ENCODE measurements around the gene INHBB.

INHBB gene

GRCh38 chr2:120360307-120360855, 14.4 kb downstream of the INHBB start:
- DNase-seq: no peak

- DNase-seq: no peak
These were observed 17.0 kb downstream of the INHBB start for GRCh38 chr2:120362926-120363325.

- DNase-seq: no peak
These were observed 19.4 kb downstream of the INHBB start for GRCh38 chr2:120365236-120365793.

- no peak for DNase-seq
These were observed 20.8 kb downstream of the INHBB start for GRCh38 chr2:120366698-120367097.

GRCh38 chr2:120367221-120367620, 21.3 kb downstream of the INHBB start:
- DNase-seq: no peak

GRCh38 chr2:120367649-120368048, 21.7 kb downstream of the INHBB start:
- no peak for DNase-seq

- no peak for DNase-seq
These were observed 22.1 kb downstream of the INHBB start for GRCh38 chr2:120368086-120368485.

GRCh38 chr2:120369250-120369649, 23.3 kb downstream of the INHBB start:
- DNase-seq: no peak

GRCh38 chr2:120371969-120372625, 26.2 kb downstream of the INHBB start:
- DNase-seq: no peak

GRCh38 chr2:120372816-120373215, 26.9 kb downstream of the INHBB start:
- DNase-seq: no peak

GRCh38 chr2:120373424-120373823, 27.5 kb downstream of the INHBB start:
- no peak for DNase-seq

- no peak for DNase-seq
These were observed 28.9 kb downstream of the INHBB start for GRCh38 chr2:120374821-120375220.

- DNase-seq: no peak
These were observed 29.5 kb downstream of the INHBB start for GRCh38 chr2:120375251-120376020.

GRCh38 chr2:120376101-120376500, 30.2 kb downstream of the INHBB start:
- DNase-seq: no peak

- no peak for DNase-seq
These were observed 31.0 kb downstream of the INHBB start for GRCh38 chr2:120376679-120377640.

- DNase-seq: no peak
These were observed 32.7 kb downstream of the INHBB start for GRCh38 chr2:120378605-120379004.

- peak; percentile 80 for DNase-seq
These were observed 34.3 kb downstream of the INHBB start for GRCh38 chr2:120379916-120380893.

- DNase-seq: no peak
These were observed 35.3 kb downstream of the INHBB start for GRCh38 chr2:120381192-120381591.

- DNase-seq: no peak
These were observed 35.7 kb downstream of the INHBB start for GRCh38 chr2:120381661-120382060.

GRCh38 chr2:120382541-120383144, 36.7 kb downstream of the INHBB start:
- no peak for DNase-seq

GRCh38 chr2:120383191-120383590, 37.3 kb downstream of the INHBB start:
- DNase-seq: no peak
